GM23338 (cell line): ENCODE measurements around the gene KAT14.

ENCODE experiments used
- CTCF ChIP-seq, 2 experiments: fragments of 200-600 bp in 1 of 2; sonication (generic) in 1 of 2; conservative IDR thresholded peaks; 2 replicates each; pipeline versions ENCODE4 v1.5.1 to v1.6.1; 2016 to 2017; ENCODE audit warnings: antibody characterized with exemption in 2 of 2, low read depth in 2 of 2, mild to moderate bottlenecking in 2 of 2, moderate library complexity in 1 of 2
- EZH2 ChIP-seq: fragments of 200-600 bp; sonication (generic); IDR thresholded peaks from one replicate; pipeline ENCODE4 v1.8.0; 2017; ENCODE audit warnings: antibody characterized with exemption, mild to moderate bottlenecking, low read depth; ENCODE audit not compliant: unreplicated experiment
- EZH2phosphoT487 ChIP-seq: fragments of 200-600 bp; sonication (generic); IDR thresholded peaks from one replicate; pipeline ENCODE4 v1.8.1; 2018; ENCODE audit warnings: antibody characterized with exemption; ENCODE audit not compliant: unreplicated experiment
- NANOG ChIP-seq: IDR thresholded peaks from 2 replicates; pipeline ENCODE4 v1.6.1; 2016; ENCODE audit warnings: antibody characterized with exemption, borderline replicate concordance
- POLR2AphosphoS5 ChIP-seq: IDR thresholded peaks from 2 replicates; pipeline ENCODE4 v1.6.1; 2016; ENCODE audit warnings: antibody characterized with exemption, low read depth
- ZNF114 ChIP-seq: fragments of 250-450 bp; sonication (Bioruptor Pico); IDR thresholded peaks from 2 replicates; pipeline ENCODE4 v1.5.0; 2020; ENCODE audit warnings: mild to moderate bottlenecking, moderate library complexity
- TF ChIP-seq, protein P1 (sequence below): IDR thresholded peaks from one replicate; pipeline ENCODE4 v1.6.1; 2018; ENCODE audit warnings: antibody characterized with exemption; ENCODE audit not compliant: unreplicated experiment

GRCh38 chr20:18165553-18165952 is 27.9 kb downstream of the KAT14 start:
- TF ChIP-seq CTCF (conservative IDR thresholded peaks at IDR 0.05; ENCODE audit: low read depth in 2 of 2) = no peak
- TF ChIP-seq, protein P1, sequence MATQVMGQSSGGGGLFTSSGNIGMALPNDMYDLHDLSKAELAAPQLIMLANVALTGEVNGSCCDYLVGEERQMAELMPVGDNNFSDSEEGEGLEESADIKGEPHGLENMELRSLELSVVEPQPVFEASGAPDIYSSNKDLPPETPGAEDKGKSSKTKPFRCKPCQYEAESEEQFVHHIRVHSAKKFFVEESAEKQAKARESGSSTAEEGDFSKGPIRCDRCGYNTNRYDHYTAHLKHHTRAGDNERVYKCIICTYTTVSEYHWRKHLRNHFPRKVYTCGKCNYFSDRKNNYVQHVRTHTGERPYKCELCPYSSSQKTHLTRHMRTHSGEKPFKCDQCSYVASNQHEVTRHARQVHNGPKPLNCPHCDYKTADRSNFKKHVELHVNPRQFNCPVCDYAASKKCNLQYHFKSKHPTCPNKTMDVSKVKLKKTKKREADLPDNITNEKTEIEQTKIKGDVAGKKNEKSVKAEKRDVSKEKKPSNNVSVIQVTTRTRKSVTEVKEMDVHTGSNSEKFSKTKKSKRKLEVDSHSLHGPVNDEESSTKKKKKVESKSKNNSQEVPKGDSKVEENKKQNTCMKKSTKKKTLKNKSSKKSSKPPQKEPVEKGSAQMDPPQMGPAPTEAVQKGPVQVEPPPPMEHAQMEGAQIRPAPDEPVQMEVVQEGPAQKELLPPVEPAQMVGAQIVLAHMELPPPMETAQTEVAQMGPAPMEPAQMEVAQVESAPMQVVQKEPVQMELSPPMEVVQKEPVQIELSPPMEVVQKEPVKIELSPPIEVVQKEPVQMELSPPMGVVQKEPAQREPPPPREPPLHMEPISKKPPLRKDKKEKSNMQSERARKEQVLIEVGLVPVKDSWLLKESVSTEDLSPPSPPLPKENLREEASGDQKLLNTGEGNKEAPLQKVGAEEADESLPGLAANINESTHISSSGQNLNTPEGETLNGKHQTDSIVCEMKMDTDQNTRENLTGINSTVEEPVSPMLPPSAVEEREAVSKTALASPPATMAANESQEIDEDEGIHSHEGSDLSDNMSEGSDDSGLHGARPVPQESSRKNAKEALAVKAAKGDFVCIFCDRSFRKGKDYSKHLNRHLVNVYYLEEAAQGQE = no peak
- no peak for TF ChIP-seq ZNF114 (CRISPR knock-in tag)
- TF ChIP-seq EZH2 = no peak
- TF ChIP-seq POLR2AphosphoS5 = no peak
- no peak for TF ChIP-seq NANOG
- TF ChIP-seq EZH2phosphoT487 = no peak
